AG10803 (cell line): ENCODE data around the gene KNOP1.

Experiments used
- DNase-seq: peaks from one replicate; pipeline ENCODE4 v3.0.0; 2010; ENCODE audit warnings: low read depth
- H3K4me3 ChIP-seq: 2 replicates; pipeline ENCODE4 v1.5.1; 2011; ENCODE audit warnings: mild to moderate bottlenecking, low read length, control low read depth
- TF ChIP-seq, protein P1 (sequence below): conservative IDR thresholded peaks from 2 replicates; pipeline ENCODE4 v1.5.1; 2011; ENCODE audit warnings: mild to moderate bottlenecking, low read length, control low read depth, inconsistent platforms

Gene KNOP1

DNA sequence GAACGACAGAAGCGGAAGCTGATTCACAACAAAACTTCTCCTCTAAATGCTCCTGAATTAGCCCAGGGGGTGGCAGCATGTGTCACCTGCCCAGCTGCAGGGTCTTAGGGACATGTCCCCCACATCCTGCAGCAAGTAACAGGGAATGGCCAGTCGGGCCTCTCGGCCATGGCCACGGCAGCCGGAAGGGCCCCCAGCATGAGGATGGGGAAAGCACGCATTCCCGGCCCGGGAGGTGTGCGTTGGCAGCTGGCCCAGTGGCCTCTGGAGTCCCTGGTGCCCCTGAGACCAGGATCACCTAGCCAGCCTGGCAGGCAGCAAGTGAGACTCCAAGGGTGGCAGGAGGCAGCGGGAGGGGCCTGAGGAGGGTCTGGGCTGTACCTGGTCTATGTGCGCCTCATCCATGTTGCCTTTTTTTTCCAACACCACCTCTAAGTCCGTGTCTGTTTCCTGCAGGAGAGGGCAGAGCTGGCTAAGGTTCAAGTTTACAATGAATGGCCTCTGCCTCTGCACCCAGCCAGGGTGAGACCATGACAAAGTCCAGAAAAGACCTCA, 7.0 kb downstream of the KNOP1 start:
- H3K4me3 ChIP-seq = no peak overlapping the region
- TF ChIP-seq, protein P1, sequence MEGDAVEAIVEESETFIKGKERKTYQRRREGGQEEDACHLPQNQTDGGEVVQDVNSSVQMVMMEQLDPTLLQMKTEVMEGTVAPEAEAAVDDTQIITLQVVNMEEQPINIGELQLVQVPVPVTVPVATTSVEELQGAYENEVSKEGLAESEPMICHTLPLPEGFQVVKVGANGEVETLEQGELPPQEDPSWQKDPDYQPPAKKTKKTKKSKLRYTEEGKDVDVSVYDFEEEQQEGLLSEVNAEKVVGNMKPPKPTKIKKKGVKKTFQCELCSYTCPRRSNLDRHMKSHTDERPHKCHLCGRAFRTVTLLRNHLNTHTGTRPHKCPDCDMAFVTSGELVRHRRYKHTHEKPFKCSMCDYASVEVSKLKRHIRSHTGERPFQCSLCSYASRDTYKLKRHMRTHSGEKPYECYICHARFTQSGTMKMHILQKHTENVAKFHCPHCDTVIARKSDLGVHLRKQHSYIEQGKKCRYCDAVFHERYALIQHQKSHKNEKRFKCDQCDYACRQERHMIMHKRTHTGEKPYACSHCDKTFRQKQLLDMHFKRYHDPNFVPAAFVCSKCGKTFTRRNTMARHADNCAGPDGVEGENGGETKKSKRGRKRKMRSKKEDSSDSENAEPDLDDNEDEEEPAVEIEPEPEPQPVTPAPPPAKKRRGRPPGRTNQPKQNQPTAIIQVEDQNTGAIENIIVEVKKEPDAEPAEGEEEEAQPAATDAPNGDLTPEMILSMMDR = no peak
- DNase-seq = no peak

DNA sequence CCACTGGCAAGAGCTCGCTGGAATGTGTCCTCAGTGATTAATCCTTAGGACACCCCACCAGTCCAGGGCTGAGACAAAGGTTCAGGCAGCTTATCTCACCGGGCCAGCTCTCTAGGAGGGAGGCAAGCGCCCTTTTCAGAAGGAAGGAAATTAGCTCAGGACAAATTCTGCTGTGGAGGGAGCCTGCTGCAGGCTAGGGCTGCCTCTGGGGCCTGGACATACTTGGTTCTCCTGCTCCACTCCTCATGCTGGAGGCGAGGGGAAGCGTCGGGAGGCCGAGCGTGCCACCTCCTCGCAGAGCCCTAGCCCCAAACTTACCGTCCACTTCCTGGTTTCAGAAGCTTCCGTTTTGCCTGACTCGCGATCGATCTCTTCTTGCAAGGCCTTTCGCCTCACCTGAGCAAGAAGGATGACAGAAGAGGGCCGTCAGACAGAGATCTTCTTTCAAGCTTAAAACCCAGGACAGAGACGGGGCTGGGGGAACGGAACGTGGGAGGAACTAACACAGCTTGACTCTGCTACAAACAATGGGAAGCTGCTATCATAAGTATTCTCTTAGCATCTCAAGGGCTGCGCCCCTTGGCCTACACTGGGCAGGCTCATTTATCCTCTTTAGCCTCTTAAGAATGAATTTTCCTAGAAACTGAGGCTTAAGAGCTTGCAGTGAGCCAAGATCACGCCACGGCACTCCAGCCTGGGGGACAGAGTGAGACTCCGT, 7.7 kb downstream of the KNOP1 start:
- DNase-seq = no peak
- TF ChIP-seq, protein P1 = no peak
- no peak overlapping the region for H3K4me3 ChIP-seq

DNA sequence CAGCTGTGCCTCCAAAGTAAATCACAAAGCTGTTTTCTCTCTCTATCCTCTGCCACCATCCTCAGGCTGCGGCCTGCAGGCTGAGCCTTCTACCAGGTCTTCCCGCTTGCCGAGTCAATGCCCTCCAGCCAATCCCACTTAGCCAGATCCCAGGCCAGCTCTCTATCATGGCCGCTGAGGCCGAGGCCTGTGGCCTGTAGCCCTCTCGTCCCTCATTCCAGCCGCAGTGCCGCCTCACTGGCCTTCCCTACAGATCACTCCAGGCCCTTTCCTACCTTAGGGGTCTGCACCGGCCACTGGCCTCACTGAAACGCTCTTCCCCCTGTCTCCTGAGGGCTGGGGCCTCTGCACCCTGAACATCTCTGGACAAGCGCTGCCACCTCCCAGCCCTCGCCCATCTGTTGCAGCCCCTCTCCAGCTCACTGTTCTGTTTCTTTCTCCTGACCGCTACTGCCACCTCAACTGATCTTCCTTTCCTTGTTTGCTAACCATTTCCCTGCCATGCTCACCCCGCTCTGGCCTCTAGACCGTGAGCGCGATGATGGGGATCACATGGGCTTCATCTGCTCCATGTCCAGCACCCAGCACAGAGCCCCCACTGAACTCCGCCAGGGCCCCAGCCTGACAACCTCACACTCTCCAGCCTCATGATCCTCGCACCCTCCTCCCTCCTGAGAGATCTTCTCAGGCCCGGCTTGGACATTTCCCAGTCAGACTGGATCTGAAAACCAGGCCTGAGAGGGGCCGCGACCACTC, 8.5 kb downstream of the KNOP1 start:
- TF ChIP-seq, protein P1 = no peak
- no peak for DNase-seq
- no peak overlapping the region for H3K4me3 ChIP-seq

DNA sequence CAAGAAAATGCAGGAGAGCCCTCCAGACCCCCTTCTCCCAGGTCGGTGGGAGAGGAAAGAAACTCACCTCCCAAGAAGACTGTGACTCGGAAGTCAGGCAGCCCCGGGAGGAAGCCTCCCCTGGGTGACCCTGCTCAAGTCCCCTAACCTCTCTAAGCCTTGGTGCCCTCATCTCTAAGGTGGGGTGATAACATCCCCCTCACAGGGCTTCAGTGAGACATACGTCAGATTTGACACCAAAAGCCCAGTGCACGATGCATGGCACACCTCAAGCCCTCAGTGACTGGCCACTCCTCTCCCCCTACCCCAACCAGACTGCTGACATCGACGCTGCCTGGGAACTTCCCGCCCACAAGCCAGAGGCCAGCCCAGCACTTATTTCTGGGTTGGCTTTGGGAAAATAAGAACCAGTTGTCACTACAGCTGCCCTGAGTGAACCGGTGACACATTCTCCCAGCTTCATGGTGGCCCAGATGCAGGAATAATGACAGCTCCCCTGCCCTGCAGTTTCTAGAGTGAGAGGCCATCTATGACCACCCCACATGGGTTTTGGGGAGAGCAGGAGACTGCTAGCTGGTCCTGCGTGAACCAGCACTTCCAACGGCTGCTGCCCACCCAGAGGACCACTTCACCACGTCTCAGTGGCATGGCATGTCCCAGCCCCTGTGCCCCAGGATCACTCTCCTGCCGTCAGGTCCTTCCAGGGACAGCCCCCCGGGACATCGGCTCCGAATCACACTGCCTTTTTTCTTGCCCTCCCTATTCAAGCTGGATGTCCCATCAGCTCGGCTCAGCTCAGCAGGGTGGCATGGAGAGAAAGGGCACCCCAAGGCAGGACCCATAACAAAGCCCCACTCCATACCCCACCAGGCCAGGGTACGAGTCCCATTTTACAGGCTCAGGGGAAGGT, 9.5 kb downstream of the KNOP1 start:
- no peak for DNase-seq

DNA sequence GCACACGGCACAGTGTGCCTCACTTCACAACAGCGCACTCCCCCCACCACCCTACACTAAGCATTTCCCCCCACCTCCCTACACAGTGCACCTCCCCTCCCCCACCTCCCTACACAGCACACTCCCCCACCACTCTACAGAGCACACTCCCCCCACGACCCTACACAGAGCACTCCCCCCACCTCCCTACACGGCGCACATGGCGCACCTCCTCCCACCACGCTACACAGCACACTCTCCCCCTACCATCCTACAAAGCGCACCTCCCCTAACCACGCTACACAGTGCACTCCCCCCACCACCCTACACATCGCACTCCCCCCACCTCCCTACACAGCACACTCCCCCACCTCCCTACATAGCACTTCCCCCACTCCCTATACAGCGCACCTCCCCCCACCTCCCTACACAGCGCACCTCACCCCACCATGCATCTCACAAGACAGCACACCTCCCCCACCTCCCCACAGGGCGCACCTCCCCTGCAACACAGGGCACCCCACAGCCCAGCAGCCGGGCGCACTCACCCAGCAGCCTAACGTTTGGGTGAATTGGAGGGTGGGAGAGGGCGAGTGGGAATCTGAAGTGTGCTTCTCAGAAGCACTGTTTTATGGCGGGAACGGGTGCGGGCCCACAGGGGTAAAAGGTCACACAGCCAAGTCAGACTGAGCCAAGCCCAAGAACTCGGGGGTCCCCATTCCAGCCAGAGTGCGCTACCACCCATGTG, 10.3 kb downstream of the KNOP1 start:
- no peak for DNase-seq
- H3K4me3 ChIP-seq = no peak overlapping the region
- TF ChIP-seq, protein P1 = no peak

More for the DNA sequence above, 9.5 kb downstream of the KNOP1 start:
- H3K4me3 ChIP-seq = no peak overlapping the region
- TF ChIP-seq, protein P1 = no peak

DNA sequence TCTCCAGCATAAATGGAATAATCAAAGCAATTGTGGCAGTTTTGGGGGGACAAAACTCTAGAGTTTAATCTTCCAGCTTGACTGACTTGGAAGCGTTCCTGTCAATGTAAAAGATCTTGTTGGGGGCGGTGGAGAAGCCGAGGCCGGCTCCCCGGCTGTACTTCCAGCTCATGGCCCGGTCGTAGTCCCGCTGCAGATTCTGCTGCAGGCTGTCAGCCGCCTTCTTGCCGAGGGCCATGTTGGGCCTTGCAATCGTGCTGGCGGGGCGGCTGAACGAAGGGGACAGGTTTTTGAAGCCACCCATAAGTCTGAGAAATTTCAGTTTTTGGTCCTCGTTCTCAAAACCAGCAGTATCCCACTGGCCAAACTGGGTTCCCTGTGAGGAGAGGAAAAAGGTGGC, 11.2 kb downstream of the KNOP1 start:
- TF ChIP-seq, protein P1 = no peak
- DNase-seq = no peak
- no peak overlapping the region for H3K4me3 ChIP-seq
